CD4-positive, CD25-positive, alpha-beta regulatory T cell (primary cell): ENCODE results near the gene SUPT7L. TPM values are rescaled to one million over a fixed set of nuclear protein-coding genes. Genes with fewer than 3 reads are reported as not detected.
"Not testable (repeated sequence)": the region's sequence is repeated elsewhere in the genome, so short reads cannot be mapped to it uniquely, and the experiment has no call there.

Experiments
- ATAC-seq, 2 donors: fragments of 150-1000 bp; cut with Tn5 transposase; one replicate each; pipeline ENCODE4 v1.10.0; 2021; ENCODE audit warnings: low read depth in 2 of 2, moderate number of reproducible peaks in 2 of 2, moderate library complexity in 1 of 2
- DNase-seq, 3 donors: peaks; one replicate each; pipeline versions ENCODE4 v3.0.0 to v3.0.0-alpha.2; 2012 to 2022; ENCODE audit warnings: mixed read lengths in 1 of 3
- H3K27ac ChIP-seq: one replicate; pipeline ENCODE4 v1.7.0; 2013; ENCODE audit warnings: mild to moderate bottlenecking, low read length; ENCODE audit not compliant: insufficient read depth, poor library complexity, severe bottlenecking
- H3K27me3 ChIP-seq: one replicate; pipeline ENCODE4 v1.7.0; 2013; ENCODE audit warnings: low read length; ENCODE audit not compliant: control insufficient read depth, insufficient read depth
- H3K36me3 ChIP-seq: one replicate; pipeline ENCODE4 v1.7.0; 2013; ENCODE audit warnings: mild to moderate bottlenecking, low read length, moderate library complexity; ENCODE audit not compliant: control insufficient read depth, insufficient read depth
- H3K4me1 ChIP-seq: 2 replicates; pipeline ENCODE4 v1.7.0; 2013; ENCODE audit warnings: mild to moderate bottlenecking, low read length; ENCODE audit not compliant: insufficient read depth, control insufficient read depth, poor library complexity, severe bottlenecking
- H3K4me3 ChIP-seq: one replicate; pipeline ENCODE4 v1.7.0; 2013; ENCODE audit warnings: low read depth, mild to moderate bottlenecking, low read length, moderate library complexity
- H3K9me3 ChIP-seq, 2 experiments: 1 replicate in 1 of 2; 2 replicates in 1 of 2; pipeline ENCODE4 v1.7.0; 2013; ENCODE audit warnings: low read length in 2 of 2, mild to moderate bottlenecking in 1 of 2, moderate library complexity in 1 of 2; ENCODE audit not compliant: control insufficient read depth in 2 of 2
- H3K27ac Mint-ChIP-seq, 3 donors: one replicate each; pipeline ENCODE4 v1.8.0; 2020 to 2022; ENCODE audit warnings: mild to moderate bottlenecking in 3 of 3, mixed read lengths in 3 of 3, moderate library complexity in 2 of 3
- H3K27me3 Mint-ChIP-seq: one replicate; pipeline ENCODE4 v1.8.0; 2022; ENCODE audit warnings: mild to moderate bottlenecking, mixed read lengths
- H3K36me3 Mint-ChIP-seq: one replicate; pipeline ENCODE4 v1.8.0; 2020; ENCODE audit warnings: mixed read lengths
- H3K4me1 Mint-ChIP-seq, 4 donors: one replicate each; pipeline ENCODE4 v1.8.0; 2020 to 2022; ENCODE audit warnings: mixed read lengths in 4 of 4, mild to moderate bottlenecking in 1 of 4
- H3K4me3 Mint-ChIP-seq, 4 donors: one replicate each; pipeline ENCODE4 v1.8.0; 2020 to 2022; ENCODE audit warnings: mild to moderate bottlenecking in 4 of 4, mixed read lengths in 4 of 4, moderate library complexity in 3 of 4
- H3K9me3 Mint-ChIP-seq, 7 donors: one replicate each; pipeline ENCODE4 v1.8.0; 2020 to 2022; ENCODE audit warnings: mixed read lengths in 7 of 7, mild to moderate bottlenecking in 3 of 7, moderate library complexity in 2 of 7
- polyA plus RNA-seq, 4 donors: library from polyadenylated mRNA; unstranded; fragments of 300-500 nt; fragmentation: Illumina TruSeq; gene quantifications; one replicate each; pipeline ENCODE4 v1.2.3, GENCODE V29; 2021
- total RNA-seq: library from RNA; stranded (reverse); gene quantifications from one replicate; pipeline ENCODE4 v1.2.3, GENCODE V29; 2022

SUPT7L gene
- total and polyA plus RNA-seq, 5 donors from 2014 or later: 18.3 to 51.4 (median 21.1) TPM

- Mint-ChIP-seq H3K36me3 (peaks cover 58% of the 10 kb centered on the region), H3K27me3 (no peaks in the 10 kb centered on the region), H3K4me1 (peaks cover 7 to 27% (median 22%) of the 10 kb centered on the region in 4 donors), H3K27ac (no peak overlapping the region), H3K9me3 (no peaks in the 10 kb centered on the region), H3K4me3 (no peak overlapping the region)
- ATAC-seq: no peak
- DNase-seq: no peak
- H3K36me3 ChIP-seq: peaks cover 82% of the 10 kb centered on the region
- H3K27ac ChIP-seq: no peak overlapping the region
- peaks cover 6% of the 10 kb centered on the region for H3K4me1 ChIP-seq
- no peak overlapping the region for H3K4me3 ChIP-seq
- H3K9me3 ChIP-seq: no peaks in the 10 kb centered on the region
- no peaks in the 10 kb centered on the region for H3K27me3 ChIP-seq
Measured at GRCh38 chr2:27634291-27634690, 29.1 kb downstream of the SUPT7L start.

DNA sequence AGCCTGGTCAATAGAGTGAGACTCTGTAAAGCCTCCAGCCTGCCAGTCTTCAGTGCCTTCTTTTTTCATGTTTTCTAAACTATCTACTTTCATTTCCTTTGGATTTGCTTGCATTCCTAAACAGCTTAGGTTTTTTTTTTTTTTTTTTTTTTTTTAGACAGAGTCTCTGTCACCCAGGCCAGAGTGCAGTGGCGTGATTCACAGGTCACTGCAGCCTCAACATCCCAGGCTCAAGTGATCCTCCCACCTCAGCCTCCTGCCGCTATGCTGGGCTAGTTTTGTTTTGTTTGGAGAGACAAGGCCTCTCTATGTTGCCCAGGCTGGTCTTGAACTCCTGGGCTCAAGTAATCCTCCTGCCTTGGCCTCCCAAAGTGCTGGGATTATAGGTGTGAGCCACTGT is 33.2 kb downstream of the SUPT7L start:
- not testable (repeated sequence) for H3K9me3 Mint-ChIP-seq, ATAC-seq, H3K27me3 Mint-ChIP-seq, H3K9me3 ChIP-seq, H3K4me3 ChIP-seq, DNase-seq, H3K27ac ChIP-seq, H3K27me3 ChIP-seq
- Mint-ChIP-seq H3K27ac (peak overlapping the region in 1 of 3 donors; percentile 66), H3K4me3 (peak overlapping the region in 2 of 4 donors; percentile 32 to 86), H3K36me3 (peaks cover 32% of the 10 kb centered on the region), H3K4me1 (peaks cover 7 to 29% (median 24%) of the 10 kb centered on the region in 4 donors)
- Histone ChIP-seq H3K4me1 (peaks cover 16% of the 10 kb centered on the region), H3K36me3 (peaks cover 44% of the 10 kb centered on the region)

DNA sequence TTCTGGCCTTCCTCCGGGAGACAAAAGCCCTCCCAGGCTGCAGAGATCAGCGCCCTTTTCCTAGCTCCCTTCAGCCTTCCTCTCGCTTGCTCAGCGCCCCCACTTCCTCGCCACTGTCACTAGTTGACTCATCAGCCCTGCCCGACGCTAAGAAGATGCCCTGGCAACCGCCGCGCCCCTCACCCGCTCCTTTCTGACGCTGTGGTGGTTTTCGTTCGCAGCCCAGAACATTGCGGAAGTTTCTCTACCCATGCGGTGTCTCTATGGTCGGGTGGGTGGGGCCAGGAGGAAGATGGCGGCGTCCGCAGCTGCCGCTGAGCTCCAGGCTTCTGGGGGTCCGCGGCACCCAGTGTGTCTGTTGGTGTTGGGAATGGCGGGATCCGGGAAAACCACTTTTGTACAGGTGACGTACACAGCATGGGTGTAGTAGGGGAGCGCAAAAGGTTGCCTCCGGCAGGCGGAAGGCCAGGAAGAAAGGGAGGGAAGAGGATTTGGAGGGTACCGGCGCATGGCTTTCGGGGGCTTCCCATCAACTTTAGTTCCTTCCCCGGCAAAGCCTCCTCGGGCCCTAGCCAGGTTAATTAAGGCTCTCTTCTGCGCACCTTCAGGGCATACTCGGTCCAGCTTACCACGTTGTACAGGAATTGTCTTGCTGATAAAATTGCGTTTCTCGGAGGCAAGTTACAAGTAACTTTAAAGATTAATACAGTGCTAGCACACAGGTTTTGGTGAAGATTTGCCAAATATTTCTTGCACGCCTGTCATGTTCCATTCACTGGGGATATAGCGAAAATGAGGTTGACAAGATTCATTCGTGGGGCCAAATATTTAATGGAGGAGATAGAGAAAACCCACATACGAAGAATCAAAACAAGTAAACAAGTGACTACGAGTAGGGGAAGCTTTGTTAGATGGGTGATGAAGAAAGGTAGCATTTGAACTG is 34.4 kb downstream of the SUPT7L start, which contains the start of the genes CCDC121 and GPN1:
Gene CCDC121 (minus strand): TSS at position 246 of the 943 bp plus-strand sequence. CDS start 1,213 bp downstream, outside the sequence.
Gene GPN1 (plus strand): TSS at position 284 of the 943 bp plus-strand sequence. CDS start 9 bp downstream, at position 293.
- ATAC-seq (peak; percentile 100), DNase-seq (peak; percentile 92 to 97 (median 95))
- H3K36me3 ChIP-seq: peaks cover 40% of the 10 kb centered on the region
- Mint-ChIP-seq H3K4me1 (peaks cover 0 to 29% (median 23%) of the 10 kb centered on the region in 4 donors), H3K4me3 (no peak within 1 kb of the TSS), H3K27ac (peak within 1 kb of the TSS in 1 of 3 donors; percentile 31), H3K27me3 (no peaks in the 10 kb centered on the region), H3K36me3 (peaks cover 25% of the 10 kb centered on the region), H3K9me3 (no peaks in the 10 kb centered on the region)
- peak within 1 kb of the TSS; percentile 86 for H3K27ac ChIP-seq
- H3K9me3 ChIP-seq: no peaks in the 10 kb centered on the region
- peak within 1 kb of the TSS; percentile 94 for H3K4me3 ChIP-seq
- peaks cover 16% of the 10 kb centered on the region for H3K4me1 ChIP-seq
- no peaks in the 10 kb centered on the region for H3K27me3 ChIP-seq

- Histone ChIP-seq H3K36me3 (peaks cover 42% of the 10 kb centered on the region), H3K4me1 (peaks cover 16% of the 10 kb centered on the region), H3K27ac (peak overlapping the region; percentile 86), H3K9me3 (no peaks in the 10 kb centered on the region), H3K4me3 (peak overlapping the region; percentile 94), H3K27me3 (no peaks in the 10 kb centered on the region)
- peaks cover 0 to 27% (median 23%) of the 10 kb centered on the region in 4 donors for H3K4me1 Mint-ChIP-seq
- no peaks in the 10 kb centered on the region for H3K9me3 Mint-ChIP-seq
- peaks cover 25% of the 10 kb centered on the region for H3K36me3 Mint-ChIP-seq
- peak overlapping the region in 1 of 3 donors; percentile 31 for H3K27ac Mint-ChIP-seq
- DNase-seq: peak in 1 of 3 donors; percentile 3
- ATAC-seq: peak in 1 of 2 donors; percentile 13
- no peak overlapping the region for H3K4me3 Mint-ChIP-seq
- no peaks in the 10 kb centered on the region for H3K27me3 Mint-ChIP-seq
Measured at GRCh38 chr2:27627963-27628766, 35.2 kb downstream of the SUPT7L start.

DNA sequence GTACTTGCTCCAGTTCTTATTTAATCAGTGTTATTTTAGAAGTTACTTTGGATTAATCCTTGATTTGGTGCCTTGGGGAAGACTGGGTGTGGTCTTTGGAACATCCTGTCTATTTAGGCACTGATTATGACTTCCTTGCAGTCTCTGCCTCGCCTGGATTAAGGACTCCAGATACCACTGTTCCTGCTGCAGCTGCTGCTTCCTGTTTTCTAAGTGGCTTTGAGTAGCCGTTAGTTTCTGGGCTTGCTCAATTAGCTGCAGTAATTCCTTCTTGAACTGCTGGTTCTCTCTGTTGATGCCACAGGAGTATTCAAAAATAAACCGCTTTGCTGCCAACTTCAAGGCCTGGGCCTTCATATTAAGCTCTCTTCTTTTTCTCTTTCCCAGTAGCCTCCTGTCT is 36.5 kb downstream of the SUPT7L start:
- not testable (repeated sequence) for ATAC-seq, H3K27me3 Mint-ChIP-seq, H3K27ac ChIP-seq, H3K4me3 ChIP-seq, H3K27ac Mint-ChIP-seq, H3K9me3 ChIP-seq, H3K9me3 Mint-ChIP-seq, H3K27me3 ChIP-seq
- peak in 1 of 3 donors; percentile 8 for DNase-seq
- peaks cover 0 to 21% (median 20%) of the 10 kb centered on the region in 4 donors for H3K4me1 Mint-ChIP-seq
- H3K4me3 Mint-ChIP-seq: peak overlapping the region in 2 of 4 donors; percentile 26 to 54
- peaks cover 31% of the 10 kb centered on the region for H3K36me3 Mint-ChIP-seq
- peaks cover 16% of the 10 kb centered on the region for H3K4me1 ChIP-seq
- H3K36me3 ChIP-seq: peaks cover 43% of the 10 kb centered on the region

DNA sequence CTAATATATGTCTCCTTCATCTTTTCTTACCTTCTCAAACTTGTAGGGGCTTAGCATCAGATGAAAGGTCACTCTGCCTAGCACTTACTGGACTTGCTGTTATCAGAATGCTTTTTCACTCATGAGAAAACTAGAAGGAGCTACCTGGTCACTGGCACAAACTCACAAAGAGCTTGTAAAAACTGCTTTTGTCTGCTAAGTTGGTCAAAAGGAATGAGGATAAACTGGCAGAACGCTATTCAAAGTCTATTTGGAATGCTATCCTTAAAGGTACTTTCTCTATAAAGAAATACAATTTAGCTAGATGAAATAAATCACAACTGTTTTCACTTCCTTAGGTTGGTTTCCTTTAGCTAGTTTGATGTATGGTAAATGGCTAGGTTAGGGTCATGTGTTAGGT is 37.1 kb downstream of the SUPT7L start:
- Histone ChIP-seq H3K36me3 (peaks cover 43% of the 10 kb centered on the region), H3K4me1 (peaks cover 16% of the 10 kb centered on the region), H3K27ac (peak overlapping the region; percentile 15)
- H3K4me3 Mint-ChIP-seq: peak overlapping the region in 2 of 4 donors; percentile 13 to 24
- H3K4me1 Mint-ChIP-seq: peaks cover 0 to 15% (median 14%) of the 10 kb centered on the region in 4 donors
- not testable (repeated sequence) for H3K27me3 ChIP-seq, DNase-seq, H3K9me3 Mint-ChIP-seq, ATAC-seq, H3K4me3 ChIP-seq, H3K9me3 ChIP-seq, H3K27me3 Mint-ChIP-seq, H3K27ac Mint-ChIP-seq
- peaks cover 31% of the 10 kb centered on the region for H3K36me3 Mint-ChIP-seq

DNA sequence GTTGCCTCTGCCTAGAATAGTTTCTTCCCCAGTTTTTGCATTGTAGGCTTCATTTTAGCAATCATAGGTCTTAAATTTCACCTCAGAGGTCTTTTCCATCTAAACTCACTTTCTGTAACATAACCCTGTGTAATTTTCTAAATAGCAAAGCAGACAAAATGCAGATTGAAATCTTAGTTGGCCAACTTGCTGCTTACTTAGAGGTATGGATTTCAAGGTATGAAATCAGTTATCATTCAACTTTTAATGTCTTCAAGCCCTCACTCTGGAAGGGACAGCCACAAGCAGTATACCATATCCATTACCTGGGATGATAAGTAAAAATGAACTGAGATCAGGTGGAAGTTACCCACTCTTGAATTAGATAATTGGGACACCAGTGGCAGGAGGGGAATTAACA is 38.5 kb downstream of the SUPT7L start:
- Mint-ChIP-seq H3K9me3 (no peaks in the 10 kb centered on the region), H3K36me3 (peaks cover 34% of the 10 kb centered on the region), H3K27ac (peak overlapping the region in 1 of 3 donors; percentile 51), H3K4me3 (no peak overlapping the region), H3K4me1 (peaks cover 0 to 10% (median 6%) of the 10 kb centered on the region in 4 donors), H3K27me3 (no peaks in the 10 kb centered on the region)
- Histone ChIP-seq H3K4me1 (peaks cover 16% of the 10 kb centered on the region), H3K27ac (no peak overlapping the region), H3K36me3 (peaks cover 47% of the 10 kb centered on the region), H3K27me3 (no peaks in the 10 kb centered on the region), H3K9me3 (no peaks in the 10 kb centered on the region), H3K4me3 (no peak overlapping the region)
- no peak for ATAC-seq
- DNase-seq: no peak
